ENCODE data around the gene FBXW11.

DNA sequence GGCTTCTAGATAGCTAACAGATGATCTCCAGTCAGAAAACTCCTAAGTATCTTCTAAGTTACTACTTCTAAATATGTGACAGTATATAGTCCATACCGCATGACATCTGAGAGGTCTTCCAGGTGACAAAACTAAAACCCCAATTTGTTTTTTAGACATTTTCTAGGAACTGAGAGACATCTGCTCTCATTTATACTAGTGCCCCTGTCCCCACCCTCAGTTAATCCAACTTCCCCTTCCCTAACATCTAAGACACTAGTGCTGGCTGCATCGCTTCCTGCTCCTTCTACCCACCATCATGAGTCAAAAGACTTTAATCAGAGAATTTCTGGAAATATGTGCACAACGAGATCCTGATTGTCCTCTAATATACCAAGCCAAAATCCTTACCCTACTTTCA, 37.9 kb downstream of the FBXW11 start:
- TF ChIP-seq, protein P1, sequence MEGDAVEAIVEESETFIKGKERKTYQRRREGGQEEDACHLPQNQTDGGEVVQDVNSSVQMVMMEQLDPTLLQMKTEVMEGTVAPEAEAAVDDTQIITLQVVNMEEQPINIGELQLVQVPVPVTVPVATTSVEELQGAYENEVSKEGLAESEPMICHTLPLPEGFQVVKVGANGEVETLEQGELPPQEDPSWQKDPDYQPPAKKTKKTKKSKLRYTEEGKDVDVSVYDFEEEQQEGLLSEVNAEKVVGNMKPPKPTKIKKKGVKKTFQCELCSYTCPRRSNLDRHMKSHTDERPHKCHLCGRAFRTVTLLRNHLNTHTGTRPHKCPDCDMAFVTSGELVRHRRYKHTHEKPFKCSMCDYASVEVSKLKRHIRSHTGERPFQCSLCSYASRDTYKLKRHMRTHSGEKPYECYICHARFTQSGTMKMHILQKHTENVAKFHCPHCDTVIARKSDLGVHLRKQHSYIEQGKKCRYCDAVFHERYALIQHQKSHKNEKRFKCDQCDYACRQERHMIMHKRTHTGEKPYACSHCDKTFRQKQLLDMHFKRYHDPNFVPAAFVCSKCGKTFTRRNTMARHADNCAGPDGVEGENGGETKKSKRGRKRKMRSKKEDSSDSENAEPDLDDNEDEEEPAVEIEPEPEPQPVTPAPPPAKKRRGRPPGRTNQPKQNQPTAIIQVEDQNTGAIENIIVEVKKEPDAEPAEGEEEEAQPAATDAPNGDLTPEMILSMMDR (IDR thresholded peaks at IDR 0.05), result no peak
- TF ChIP-seq POLR2A (IDR thresholded peaks at IDR 0.05), result no peak
